ENCODE results near the gene SCGB1C2.

The SCGB1C2 gene

DNA sequence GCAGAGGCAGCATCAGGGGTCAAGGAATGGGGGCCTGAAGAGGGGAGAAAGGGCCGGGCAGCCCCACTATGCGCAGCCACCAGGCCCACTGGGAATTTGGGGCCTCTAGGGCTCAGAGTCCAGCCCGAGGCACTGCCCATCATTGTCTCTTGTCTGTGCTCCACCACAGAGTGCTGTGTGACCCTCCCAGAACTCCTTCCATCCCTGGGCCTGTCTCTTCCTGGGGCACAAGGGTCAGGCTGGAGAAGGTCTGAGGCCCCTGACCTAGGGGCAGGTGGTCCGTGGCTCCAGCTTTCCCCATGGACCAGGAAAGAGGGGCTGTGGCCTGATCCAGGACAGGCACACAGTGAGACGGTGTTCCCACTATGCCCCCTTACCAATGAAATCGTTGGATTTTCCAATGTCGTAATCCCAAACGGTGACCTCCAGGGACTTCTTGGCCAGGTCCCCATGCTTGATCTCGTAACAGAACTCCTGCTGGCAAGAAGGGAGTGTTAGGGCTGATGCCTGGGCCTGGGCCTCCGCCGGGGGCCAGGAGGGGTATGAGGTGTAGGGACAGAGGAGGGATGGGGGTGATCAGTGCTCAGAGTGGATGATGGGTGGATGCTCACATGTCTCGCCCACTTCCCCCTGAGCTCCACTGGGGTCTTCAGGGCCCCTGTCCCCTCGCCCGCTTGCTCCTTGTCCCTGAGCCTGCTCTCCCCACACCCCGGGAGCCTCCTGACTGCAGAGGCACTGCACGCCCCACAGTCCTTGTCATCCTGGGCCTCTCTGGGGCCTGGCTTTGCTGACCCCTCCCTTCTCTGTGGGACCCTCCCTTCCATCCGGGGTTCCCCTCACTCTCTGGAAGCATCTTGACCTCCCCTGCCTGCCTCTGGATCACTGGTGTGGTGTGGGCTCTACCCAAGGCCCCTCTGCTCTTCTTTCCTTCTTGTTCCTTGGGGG is 10.7 kb downstream of the SCGB1C2 start:
- no peak for FAIRE-seq
- no peak for DNase-seq (ENCODE audit: extremely low spot score, insufficient read length, low read depth)

DNA sequence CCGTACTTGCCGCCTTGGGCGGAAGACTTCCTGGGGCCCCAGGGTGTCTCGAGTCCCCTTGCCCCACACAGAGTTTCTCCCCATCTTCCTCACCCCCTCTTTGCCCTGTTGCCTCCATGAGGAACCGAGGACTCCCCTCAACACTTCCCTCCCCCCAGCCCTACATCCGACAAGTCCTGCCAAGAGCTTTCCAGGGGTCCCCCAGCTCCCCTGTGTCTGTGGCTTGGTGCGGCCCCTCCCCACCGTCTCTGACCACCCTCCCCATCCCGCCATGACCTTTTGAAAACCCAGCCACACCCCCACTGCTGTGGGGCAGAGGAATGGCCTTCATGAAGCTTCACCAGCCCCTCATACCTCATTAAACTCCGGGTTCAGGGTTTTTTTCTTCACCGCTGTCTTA is 11.4 kb downstream of the SCGB1C2 start:
- FAIRE-seq: no peak

DNA sequence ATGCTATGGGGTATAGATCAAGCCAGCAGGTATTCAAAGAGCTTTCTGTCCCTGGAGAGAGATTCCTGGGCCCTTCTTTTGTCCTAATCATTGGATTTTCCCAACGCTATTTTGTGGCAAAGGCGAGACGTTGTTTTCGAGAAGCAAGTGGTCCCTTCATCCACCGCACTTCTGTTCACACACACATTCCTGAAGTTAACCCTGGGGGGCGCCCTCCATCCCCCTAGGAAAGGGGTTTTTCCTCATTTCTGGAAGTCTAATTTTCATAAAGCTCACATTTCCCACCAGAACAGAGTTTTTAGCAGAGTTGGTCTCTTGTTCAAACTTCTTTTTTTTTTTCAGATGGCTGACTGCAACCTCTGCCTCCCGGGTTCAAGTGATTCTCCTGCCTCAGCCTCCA is 11.9 kb downstream of the SCGB1C2 start:
- DNase-seq (ENCODE audit: extremely low spot score, insufficient read length, low read depth) (no peak), FAIRE-seq (no peak)

More for the DNA sequence above, 11.4 kb downstream of the SCGB1C2 start:
- no peak for DNase-seq (ENCODE audit: extremely low spot score, insufficient read length, low read depth)

DNA sequence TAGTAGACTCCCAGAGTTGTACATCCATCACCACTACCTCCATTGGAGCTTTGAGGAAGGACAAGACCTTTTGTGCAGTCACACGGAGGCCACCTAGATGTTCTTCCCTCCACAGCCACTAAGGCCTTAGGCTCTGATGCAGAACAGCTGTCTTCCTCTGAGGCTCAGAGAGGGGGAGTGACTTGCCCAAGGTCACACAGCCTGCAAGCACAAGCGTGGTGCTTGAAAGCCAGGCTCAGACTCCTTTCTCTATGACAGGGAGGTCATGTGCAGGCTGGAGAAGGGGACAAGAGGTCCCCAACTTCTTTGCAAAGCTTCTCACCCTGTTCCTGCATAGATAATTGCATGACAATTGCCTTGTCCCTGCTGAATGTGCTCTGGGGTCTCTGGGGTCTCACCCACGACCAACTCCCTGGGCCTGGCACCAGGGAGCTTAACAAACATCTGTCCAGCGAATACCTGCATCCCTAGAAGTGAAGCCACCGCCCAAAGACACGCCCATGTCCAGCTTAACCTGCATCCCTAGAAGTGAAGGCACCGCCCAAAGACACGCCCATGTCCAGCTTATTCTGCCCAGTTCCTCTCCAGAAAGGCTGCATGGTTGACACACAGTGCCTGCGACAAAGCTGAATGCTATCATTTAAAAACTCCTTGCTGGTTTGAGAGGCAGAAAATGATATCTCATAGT is 12.7 kb downstream of the SCGB1C2 start:
- no peak for FAIRE-seq

DNA sequence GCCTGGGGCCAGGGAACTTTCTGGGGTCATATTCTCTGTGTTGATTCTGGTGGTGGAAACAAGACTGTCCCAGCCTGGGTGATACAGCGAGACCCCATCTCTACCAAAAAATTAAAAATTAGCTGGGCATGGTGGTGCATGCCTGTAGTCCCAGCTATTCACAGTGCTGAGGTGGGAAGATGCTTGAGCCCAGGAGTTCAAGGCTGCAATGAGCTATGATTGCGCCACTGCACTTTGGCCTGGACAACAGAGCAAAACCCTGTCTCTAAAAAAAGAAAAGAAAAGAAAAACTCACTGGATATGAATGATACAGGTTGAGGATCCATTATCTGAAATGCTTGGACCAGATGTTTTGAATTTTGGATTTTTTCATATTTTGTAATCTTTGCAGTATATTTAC is 13.6 kb downstream of the SCGB1C2 start:
- no peak for FAIRE-seq

More for the DNA sequence above, 12.7 kb downstream of the SCGB1C2 start:
- no peak for DNase-seq (ENCODE audit: extremely low spot score, insufficient read length, low read depth)

DNA sequence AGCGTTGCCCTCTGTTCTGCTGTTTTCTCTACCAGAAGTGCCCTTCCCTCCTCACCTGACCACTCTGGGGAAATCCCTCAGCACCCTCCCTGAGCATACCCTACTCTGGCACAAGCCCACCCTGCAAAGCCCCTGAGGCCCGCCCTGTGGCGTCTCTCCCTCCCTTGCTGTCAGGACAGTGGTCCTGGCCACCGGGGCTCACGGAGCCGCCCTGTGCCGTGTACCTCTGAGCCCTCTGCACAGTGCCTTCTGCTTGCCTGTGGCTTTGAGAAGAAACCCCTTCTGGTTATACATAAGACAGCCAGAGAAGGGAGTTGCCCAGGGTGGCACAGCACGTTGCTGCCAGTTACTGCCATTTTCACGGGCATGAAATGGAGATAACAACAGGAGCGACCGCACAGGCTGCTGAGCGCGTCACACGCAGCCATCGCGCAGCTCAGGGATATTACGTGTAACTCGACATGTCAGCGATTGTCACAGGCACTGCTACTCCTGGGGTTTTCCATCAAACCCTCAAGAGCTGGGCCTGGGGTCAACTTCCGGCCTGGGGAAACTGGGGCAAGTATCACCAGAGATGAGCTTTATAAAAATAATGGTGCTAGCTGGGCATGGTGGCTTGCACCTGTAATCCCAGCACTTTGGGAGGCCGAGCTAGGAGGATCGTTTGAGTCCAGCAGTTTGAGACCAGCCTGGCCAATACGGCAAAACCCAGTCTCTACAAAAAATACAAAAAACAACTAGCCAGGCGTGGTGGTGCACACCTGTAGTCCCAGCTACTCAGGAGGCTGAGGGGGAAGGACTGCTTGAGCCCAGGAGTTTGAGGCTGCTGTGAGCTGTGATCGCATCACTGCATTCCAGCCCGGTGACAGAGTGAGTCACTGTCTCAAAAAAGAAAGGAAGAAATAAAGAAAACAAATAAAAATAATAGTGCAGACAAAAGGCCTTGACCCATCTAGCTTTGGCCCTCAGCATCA is 14.8 kb downstream of the SCGB1C2 start:
- FAIRE-seq: no peak
- DNase-seq (ENCODE audit: extremely low spot score, insufficient read length, low read depth): no peak

More for the DNA sequence above, 13.6 kb downstream of the SCGB1C2 start:
- no peak for DNase-seq (ENCODE audit: extremely low spot score, insufficient read length, low read depth)

DNA sequence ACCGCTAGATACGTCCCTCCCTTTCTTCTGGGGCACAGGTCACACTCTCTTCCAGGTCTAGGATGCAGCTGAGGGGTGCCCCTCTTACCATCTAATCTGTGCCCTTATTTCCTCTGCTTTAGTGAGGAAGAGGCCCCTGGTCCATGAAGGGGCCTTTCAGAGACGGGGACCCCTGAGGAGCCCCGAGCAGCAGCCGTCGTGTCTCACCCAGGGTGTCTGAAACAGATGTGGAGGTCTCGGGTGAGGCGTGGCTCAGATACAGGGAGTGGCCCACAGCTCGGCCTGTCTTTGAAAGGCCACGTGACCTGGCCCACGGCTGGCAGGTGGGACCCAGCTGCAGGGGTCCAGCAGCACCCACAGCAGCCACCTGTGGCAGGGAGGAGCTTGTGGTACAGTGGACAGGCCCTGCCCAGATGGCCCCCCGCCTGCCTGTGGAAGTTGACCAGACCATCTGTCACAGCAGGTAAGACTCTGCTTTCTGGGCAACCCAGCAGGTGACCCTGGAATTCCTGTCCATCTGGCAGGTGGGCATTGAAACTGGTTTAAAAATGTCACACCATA is 15.6 kb downstream of the SCGB1C2 start:
- FAIRE-seq: no peak
- DNase-seq (ENCODE audit: extremely low spot score, insufficient read length, low read depth): no peak

DNA sequence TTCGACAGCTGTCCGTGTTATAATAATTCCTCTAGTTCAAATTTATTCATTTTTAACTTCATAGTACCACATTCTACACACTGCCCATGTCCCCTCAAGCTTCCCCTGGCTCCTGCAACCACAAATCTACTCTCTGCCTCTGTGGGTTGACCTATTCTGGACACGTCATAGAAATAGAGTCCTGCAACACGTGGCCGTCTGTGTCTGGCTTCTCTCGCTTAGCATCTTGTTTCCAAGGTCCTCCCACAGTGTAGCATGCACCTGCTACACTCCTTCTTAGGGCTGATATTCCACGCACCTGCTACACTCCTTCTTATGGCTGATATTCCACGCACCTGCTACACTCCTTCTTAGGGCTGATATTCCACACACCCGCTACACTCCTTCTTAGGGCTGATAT is 16.5 kb downstream of the SCGB1C2 start:
- FAIRE-seq (no peak), DNase-seq (ENCODE audit: extremely low spot score, insufficient read length, low read depth) (no peak)

DNA sequence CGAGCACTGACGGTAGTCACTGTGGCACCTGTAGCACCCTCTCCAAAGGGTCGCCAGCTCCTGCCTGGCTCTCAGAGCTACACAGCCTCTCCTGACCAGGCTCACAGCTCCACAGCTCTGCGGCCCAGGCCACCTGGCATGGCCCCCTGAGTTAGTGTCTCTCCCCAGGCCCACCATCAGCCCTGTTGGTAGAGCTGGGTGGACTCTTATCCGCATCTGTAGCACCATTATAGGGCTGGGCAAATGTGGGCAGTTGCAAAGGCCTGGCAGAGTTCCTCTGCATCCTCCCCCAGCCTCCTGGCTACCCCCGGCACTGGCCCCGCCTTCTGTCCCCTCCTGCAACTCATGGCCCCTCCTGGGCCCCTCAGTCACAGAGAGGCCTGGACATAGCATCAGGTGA is 18.2 kb downstream of the SCGB1C2 start:
- FAIRE-seq: no peak

DNA sequence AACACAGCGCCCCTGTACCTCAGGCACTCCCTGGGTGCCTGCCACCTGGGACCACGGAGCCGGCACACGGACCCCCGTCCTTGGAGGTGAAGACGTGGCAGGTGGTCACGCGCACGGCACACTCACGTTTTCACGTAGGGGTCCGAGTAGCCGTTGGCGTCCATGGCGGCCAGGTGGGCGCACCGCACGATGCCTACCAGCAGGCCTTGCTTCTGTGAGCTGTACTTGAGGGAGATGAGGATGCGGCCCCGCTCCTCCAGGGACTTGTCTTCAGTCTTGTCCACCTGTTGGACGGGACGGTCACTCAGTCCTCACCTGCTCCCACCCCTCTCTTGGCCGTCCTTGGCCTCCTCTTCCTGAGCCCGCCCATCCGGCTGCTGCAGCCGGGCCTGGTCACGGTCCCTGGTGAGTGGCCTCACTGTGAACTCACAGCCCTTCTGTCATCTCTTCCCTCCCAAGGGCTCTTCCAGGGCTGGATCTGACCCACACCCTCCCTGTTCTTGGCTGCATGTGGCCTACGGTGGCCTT is 18.8 kb downstream of the SCGB1C2 start:
- no peak for FAIRE-seq

More for the DNA sequence above, 18.2 kb downstream of the SCGB1C2 start:
- DNase-seq (ENCODE audit: extremely low spot score, insufficient read length, low read depth): no peak

DNA sequence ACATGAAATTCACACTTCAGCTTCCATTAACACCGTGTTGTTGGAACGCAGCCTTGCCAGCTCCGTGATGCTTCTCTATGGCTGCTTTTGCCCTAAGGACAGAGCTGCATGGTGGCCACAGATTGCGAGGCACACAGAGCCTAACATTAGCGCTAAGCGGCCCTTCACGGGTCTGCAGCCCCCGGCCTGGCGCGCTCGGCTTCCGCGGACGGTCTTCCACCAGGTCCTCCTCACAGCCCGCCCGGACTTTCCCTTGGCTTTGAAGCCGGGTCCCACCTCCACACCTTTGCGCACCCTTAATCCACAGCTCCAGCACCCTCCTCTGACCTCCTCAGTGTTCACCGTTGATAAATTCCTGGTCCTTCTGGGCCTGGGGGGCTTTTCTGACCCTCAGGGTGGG is 19.6 kb downstream of the SCGB1C2 start:
- DNase-seq (ENCODE audit: extremely low spot score, insufficient read length, low read depth) (no peak), FAIRE-seq (no peak)

More for the DNA sequence above, 18.8 kb downstream of the SCGB1C2 start:
- no peak for DNase-seq (ENCODE audit: extremely low spot score, insufficient read length, low read depth)

DNA sequence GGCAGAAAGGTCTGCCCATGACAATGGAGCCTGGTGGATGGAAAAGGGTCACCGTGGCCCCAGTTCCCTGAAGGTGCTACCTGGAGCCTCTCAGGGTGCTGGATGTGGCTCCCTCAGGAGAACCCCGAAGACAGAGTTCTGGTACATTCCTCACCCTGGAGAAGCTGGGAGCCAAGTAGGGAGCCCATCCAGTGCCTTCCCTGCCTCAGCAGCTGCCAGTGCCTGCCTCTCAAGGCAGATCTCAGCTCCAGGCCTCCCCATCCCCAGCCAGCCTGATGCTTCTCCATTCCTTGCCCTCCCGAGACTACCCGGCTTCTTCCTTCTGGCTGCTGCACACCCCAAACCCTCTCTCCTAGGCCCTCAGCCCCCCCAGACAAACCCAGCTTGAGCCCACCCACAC is 20.5 kb downstream of the SCGB1C2 start:
- FAIRE-seq (no peak), DNase-seq (ENCODE audit: extremely low spot score, insufficient read length, low read depth) (no peak)

DNA sequence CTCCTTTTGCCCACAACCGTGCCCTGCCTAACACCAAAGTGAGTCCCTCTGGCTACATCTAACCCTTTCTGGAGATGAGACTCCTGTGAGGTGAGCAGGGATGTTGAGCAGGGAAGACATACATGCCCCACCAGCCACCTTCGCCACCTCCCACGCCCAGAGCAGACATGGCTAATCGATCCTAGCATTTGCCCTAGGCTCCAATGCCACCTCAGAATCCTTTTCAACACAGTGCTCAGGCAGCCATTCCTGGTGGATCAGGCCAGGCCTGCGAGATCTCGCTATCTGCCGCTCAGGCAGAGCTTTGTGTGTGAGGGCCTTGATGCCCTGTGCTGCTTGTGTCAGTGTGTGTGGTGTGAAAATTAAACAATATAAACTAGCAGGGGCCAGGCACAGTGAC is 21.0 kb downstream of the SCGB1C2 start:
- DNase-seq (ENCODE audit: extremely low spot score, insufficient read length, low read depth): no peak
- no peak for FAIRE-seq

DNA sequence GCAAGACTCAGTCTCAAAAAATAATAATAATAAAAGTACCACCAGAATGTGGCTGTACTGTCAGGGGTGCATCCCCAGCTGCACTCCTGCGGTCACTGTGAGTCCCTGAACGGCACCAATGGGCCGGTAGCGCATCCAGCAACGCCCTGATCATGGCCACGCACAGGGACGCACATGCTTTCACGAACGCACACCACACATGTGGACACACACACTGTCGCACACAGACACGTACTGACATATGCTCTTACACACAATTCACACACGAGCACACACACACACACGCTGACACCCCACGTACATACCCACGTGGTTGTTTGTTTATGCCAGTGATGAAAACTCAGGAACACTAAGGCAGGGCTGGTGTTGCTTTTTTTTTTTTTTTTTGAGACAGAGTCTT is 22.2 kb downstream of the SCGB1C2 start:
- no peak for FAIRE-seq
- no peak for DNase-seq (ENCODE audit: extremely low spot score, insufficient read length, low read depth)

DNA sequence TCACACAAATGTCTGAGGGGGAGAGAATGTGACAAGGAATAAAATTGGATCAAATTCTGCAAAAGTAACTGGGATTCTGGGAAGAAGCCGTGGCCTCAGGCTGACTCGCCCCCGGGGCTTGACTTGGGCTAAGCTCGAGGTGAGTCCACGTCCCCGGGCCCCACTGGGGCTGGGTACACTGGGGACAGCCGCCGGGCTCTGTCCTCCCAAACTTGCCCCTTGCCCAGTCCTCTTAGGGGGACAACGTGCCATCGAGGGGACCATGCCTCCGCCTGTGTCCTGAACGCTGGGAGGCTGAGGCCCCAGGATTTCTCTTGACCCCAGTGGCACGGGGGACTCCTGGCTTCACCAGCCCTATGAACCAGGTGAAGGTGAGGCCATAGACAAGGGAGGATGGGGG is 23.0 kb downstream of the SCGB1C2 start:
- no peak for DNase-seq (ENCODE audit: extremely low spot score, insufficient read length, low read depth)
- no peak for FAIRE-seq

DNA sequence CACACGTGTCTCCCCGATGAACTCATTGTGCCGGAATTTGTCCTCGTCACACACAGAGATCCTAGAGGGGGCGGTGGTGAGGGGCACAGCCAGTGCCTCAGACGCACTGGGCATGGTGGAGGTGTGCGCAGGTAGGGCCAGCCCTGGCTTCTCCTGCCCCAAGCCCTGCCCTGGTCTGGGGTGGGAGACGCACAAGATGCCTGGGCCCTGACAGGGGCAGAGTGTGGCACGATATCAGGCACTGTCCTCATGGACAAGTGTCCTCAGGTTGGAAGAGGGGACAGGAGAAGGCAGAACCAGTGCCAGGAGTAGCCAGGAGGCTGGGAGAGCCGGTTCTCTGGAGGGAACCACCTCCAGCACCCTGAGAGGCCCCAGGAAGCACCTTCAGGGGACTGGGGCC is 24.1 kb downstream of the SCGB1C2 start:
- FAIRE-seq (no peak), DNase-seq (ENCODE audit: extremely low spot score, insufficient read length, low read depth) (no peak)

DNA sequence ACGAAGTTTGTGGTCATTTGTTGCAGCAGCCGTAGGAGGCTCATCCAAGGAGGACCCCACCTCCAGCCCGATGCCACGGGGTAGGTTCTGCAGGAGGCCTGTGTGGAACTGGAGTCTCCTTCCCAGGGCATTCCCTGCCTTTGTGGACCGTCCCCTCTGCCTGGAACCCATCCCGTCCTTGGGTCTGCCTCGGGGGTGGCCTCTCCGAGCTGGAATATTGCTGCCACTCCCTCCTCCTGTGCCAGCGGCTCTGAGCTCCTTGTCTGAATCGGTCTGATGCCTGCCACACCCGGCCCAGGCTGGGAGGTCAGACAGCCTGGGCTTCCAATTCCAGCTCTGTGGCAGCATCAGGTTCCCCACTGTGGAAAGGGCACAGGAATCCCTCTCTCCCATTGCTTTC is 25.3 kb downstream of the SCGB1C2 start:
- FAIRE-seq (no peak), DNase-seq (ENCODE audit: extremely low spot score, insufficient read length, low read depth) (no peak)

DNA sequence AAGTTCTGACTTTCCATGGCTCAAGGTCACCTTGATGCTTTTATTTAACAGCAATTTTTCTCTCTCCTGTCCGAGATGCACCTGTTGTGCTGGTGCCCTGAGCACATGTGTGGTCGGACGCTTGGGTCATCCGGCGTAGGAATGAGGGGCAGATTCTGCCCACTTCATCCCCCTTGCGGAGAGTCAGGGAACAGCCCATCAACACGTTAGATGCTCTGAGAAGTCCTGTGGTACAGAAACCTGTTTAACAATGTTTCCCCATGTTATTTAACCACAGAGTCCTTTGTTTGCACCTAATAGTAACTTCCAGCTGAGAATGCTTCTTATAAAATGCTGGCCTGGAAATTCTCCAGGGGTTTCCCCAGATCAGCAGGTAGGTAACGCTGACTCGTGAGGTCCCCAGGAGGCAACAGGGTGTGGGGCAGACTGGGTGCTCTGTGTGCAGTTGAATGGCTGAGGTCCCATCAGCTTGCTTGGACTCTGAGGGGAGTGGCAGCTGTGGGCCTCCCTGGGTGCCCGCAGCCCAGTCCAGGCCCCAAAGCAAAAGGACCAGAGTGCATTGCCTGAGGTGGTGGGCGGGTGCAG is 26.2 kb downstream of the SCGB1C2 start:
- DNase-seq (ENCODE audit: extremely low spot score, insufficient read length, low read depth) (no peak), FAIRE-seq (no peak)
